Transverse colon (tissue), 4 donors: Measurements from ENCODE around the gene SULT4A1.

Source experiments
- CTCF ChIP-seq, 5 experiments: fragments of 200-600 bp in 3 of 5; fragments of 450-650 bp in 2 of 5; sonication (generic) in 3 of 5; IDR thresholded peaks; 1 replicate in 2 of 5; 2 replicates in 3 of 5; pipeline ENCODE4 v1.5.1; 2016 to 2017; ENCODE audit warnings: antibody characterized with exemption in 5 of 5, inconsistent platforms in 3 of 5, mild to moderate bottlenecking in 2 of 5, moderate library complexity in 1 of 5
- EP300 ChIP-seq: sonication (generic); formaldehyde crosslinking; IDR thresholded peaks from one replicate; pipeline ENCODE4 v1.6.1; 2017; ENCODE audit warnings: antibody characterized with exemption, low read depth
- POLR2A ChIP-seq: fragments of 450-650 bp; IDR thresholded peaks from one replicate; pipeline ENCODE4 v1.6.1; 2016; ENCODE audit warnings: antibody characterized with exemption, mild to moderate bottlenecking, moderate library complexity
- POLR2AphosphoS5 ChIP-seq, 3 donors: sonication (generic); formaldehyde crosslinking; IDR thresholded peaks; one replicate each; pipeline ENCODE4 v1.6.1; 2016; ENCODE audit warnings: antibody characterized with exemption in 3 of 3

- TF ChIP-seq CTCF (IDR thresholded peaks at IDR 0.05), result no peak
- no peak for TF ChIP-seq EP300
- no peak for TF ChIP-seq POLR2A
- TF ChIP-seq POLR2AphosphoS5 (IDR thresholded peaks at IDR 0.05), result no peak
Observed at GRCh38 chr22:43893266-43893665, 31.0 kb upstream of the SULT4A1 start.
